GM21367 (cell line): Measurements from ENCODE around the gene LRCH1.

Experiments
- ATAC-seq: cut with Tn5 transposase; IDR thresholded peaks from one replicate; pipeline ENCODE4 v1.9.1; 2021; ENCODE audit not compliant: unreplicated experiment

The LRCH1 gene

DNA sequence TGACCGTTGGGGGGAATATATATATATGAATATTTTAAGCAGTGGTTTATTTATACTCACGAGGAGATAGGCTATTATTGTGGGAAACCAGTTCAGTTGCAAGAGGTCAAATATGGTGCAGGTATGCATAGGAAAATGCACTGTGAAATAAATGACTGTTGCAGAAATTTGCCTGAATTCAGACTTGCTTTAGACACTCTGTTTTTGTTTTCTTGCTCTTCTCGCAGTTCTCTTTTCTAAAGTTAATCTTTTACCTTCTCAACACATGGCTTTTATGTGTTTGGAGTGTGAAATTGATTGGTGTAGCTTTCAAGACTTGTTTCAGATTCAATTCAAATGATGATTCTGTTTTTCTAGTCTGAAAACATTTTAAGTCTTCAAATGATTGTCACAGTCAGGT is 109.7 kb downstream of the LRCH1 start:
- ATAC-seq: no peak

DNA sequence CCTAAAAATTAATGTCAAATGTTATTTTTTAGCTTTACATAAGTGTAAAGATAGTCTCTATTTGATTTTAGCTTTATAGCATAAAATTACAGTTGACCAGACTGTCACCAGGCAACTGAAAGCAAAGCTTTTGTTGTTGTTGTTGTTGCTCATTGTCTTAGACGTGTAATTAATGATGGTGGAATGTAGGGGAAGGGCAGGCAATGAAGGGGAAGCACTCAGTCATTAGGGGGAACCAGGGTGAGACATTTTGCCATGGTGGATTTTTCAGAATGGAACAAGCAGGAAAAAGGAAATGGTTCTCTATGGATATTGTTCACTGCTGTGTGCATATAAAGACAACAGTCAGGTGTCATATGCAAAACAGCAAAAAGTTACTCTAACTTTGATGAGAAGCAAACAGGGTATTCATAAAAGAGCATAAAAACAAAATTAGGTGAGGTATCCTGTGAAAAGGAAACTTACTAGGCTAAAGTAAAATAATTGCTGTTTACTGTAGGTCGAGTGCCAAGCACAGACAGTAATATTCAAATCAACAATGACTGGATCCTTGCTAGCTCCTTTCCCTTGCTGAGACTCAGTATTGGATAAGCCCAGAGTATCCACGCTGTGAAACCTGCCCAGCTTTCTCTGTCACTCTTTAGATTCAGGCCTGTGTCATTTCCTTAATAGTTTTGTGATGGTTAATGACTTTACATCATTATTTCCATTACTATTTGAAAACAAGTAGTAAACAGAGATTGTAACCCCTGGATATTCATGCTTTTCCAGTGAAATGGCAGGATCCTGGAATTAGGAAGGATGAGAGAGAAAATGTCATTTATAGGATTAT is 110.5 kb downstream of the LRCH1 start:
- no peak for ATAC-seq

DNA sequence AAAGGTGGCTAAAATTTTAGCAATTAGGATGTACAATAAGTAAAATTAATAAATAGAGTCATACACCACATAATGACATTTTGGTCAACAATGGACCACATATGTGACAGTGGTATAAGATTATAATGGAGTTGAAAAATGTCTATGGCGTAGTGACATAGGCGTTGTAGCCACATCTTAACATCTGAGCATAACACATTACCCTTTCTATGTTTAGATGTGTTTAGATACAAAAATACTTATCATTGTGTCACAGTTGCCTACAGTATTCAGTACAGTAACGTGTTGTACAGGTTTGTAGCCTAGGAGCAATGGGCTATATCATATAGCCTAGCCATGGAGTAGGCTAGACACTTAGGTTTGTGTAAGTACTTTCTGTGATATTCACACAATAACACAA is 111.2 kb downstream of the LRCH1 start:
- no peak for ATAC-seq

DNA sequence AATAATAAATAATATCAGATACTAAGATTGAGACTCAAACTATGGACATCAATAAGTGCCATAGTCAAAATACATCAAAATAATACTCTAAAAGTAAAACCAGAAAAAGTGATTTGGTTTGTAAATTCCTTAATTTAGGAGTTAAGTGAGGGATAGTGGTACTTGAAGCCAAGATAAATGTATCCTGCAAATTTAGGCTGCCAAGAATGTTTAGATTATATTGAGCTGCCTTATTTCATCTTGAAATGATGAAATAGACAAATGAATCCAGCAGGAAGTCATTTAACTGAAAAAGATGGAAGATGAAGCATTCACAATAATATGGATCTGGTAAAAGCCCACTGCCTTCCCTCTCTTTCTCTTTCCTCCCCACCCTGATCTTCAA is 112.3 kb downstream of the LRCH1 start:
- ATAC-seq: no peak

DNA sequence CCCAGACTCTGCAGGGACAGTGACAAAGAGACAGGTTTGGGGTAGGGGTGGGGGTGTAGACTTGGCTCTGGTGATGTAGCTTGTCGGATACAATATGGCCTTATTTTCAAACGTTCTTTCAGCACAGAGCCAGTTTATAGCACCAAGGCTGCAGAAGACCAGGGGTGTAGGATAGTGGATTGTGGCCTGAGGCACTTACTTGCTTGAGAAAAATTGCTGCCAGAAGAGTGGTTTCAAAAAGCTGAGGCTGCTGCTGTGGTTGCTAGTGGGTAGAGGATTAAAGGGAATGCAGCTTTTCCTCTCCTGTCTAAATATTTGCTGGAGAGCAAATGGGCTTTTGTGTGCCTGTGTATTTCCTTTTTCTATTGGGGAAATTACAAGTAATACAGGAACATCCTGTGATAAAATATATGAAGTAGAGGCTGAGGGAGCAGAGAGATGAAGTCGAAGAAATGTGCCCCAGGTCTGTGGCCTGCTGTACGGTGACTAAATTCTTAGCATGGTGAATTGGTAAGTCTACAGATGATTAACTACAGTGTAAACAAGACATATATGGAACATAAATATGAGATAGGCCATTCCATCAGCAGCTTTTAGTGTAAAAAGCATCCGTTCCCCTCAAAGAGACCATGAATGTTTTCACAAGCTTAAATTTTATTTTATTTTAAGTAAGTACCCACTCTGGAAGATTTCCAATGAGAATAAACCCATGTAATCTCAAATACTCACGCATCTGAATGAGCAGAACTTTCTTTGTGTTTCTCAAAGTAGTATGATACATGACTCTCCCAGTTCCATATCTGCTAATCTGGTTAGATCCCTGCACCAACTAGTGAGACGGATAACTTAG is 112.9 kb downstream of the LRCH1 start:
- ATAC-seq: no peak

DNA sequence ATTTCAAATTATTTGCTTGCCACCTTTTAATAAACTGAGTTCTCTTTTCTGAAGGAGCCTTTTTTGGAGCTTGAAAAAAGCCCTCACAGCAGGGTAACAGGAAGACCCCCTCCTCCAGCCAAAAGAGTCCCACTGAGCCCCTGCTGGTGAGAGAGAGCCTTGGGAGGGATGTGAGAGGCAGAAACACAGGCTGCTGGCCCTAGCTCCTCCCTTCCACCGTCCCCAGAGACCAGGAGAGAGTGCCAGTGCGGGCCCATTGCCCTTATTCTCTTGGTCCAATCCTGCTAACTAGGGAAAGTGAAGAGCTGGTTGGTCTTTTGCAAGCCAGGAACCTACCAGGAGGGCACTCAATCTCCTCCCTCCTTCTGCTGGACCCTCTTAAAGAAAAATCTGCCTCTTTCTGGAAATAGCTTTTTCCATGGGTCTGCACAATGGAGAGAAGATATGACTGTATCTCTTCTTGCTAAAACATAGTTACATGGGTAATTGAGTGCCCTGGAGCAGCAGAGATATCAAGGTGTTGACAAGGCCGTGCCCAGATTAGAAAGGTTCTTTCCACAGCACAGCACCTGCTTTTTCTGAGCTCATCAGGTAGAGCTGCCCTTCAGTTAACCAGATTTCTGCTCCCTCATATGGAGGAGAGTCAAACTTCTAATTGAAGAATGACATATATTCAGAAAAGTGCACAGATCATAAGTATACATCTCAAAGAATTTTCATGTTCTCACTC is 113.9 kb downstream of the LRCH1 start:
- no peak for ATAC-seq

DNA sequence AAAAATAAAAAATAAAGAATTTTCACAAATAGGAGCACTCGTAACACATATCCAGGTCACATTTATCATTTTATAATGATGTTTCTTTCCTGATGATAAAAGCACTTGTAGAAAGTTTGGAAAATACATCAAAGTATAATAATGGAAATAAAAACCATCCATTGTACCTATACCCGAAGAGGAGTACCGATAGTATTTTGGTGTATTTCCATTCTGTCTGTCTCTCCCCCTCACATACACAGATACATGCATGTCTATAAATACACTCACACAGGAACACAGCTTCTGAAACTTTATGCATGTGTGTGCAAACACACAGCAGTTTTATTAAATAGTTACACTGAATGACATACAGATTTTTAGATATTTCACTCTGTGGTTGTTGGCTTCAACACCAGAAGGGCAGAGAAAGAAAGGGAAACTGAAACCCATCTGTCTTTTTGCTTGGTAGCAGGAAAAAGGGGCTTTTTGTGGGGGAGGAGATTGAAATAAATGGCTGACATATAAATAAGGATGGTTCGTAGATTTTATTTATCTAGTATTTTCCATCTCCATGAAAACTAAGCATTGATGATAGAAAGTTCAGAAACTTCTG is 114.8 kb downstream of the LRCH1 start:
- peak; percentile 38 for ATAC-seq

DNA sequence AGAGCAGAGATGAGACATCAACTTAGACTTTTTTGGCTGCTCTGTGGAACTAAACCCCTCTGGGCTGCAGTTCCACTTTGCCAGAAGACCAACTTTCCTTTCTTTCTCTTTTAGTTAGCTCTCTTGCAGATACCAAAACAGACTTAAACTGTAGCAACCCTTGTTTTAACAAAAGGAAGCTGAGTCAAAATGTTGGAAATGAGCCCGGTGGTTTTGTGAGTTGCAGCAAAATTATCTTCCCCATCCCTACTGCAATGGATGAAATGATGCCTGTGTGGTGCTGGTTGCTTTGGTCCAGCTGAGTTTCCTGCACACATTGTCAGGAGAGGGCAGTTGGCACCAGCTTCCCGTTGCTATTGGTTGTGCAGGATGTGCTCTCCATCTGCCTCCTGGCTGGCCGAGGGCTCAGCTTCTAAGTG is 115.3 kb downstream of the LRCH1 start:
- ATAC-seq: no peak

DNA sequence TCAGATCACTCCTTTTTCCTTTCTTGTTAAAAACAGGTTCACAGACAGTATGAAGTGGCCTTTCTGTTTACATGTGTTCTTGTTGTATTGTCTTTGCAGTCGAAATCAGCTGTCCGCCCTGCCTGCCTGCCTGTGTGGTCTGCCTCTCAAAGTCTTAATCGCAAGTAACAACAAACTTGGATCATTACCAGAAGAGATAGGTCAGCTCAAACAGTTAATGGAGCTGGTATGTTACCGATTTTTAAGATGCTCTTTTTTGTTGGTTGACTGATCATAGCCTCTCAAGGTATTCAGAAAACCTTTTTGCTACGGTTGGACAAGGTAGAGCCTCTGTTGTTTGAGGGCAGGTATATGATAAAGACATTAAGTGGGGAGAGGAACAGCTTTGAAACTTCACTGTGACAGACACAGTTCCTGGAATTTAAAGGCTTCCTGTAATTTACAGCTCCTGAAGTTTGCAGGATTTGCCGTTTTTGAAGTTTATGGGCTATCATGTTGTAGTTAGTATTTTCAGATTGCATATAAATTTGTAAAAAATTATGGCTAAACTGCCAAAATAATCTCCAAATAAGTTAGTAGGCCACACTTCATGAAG is 116.1 kb downstream of the LRCH1 start:
- ATAC-seq: no peak

DNA sequence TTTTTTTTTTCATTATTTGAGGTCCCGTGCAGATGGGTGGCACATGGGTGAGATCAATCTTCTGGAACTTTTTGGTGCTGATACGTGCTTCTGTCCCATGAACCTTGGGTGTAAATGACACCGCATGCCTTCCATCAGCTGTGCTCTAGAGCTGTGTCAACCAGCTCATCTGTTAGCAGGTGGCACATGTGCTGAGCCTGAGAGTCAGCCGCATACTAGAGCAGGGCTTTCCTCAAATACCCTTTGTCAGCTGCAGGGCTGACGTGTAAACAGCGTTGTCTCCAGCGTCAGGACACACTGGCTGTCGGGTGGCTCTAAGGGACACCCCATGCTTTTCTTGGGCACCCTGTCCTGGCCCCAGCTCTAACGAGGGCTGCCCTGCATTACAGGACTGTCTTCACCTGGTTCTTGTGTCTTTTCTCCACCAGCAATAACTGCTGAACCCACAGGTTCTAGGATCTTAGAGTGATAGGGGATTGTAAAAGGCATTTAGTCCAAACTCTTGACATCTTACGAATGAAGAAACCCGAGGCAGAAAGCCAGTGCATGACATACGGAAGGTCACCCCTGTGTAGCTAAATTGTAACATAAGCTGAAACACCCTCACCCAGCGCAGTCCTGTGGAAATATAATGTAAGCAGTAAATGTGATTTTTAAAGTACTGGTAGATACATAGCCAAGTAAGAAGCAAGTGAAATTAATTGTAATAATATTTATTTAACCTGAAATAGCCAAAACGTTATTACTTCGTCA is 119.5 kb downstream of the LRCH1 start:
- ATAC-seq: no peak

DNA sequence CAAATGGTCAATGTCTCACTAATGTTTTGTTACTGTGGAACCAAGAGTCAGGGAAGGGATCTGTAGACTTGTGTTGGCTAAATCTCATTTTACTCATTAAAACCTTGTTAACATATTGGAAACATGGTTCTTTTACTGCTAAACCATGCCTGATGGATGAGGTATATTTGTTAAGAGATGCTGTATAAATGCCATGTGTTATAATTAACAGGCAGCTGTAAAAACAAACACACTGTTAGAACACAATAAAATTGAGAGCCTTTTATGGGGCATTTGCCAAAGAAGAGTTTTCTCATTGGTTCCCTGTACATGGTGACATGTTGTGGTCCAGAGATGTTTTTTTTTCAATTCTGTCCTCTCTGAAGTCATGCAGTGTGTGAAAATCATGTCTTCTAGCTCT is 122.0 kb downstream of the LRCH1 start:
- no peak for ATAC-seq

DNA sequence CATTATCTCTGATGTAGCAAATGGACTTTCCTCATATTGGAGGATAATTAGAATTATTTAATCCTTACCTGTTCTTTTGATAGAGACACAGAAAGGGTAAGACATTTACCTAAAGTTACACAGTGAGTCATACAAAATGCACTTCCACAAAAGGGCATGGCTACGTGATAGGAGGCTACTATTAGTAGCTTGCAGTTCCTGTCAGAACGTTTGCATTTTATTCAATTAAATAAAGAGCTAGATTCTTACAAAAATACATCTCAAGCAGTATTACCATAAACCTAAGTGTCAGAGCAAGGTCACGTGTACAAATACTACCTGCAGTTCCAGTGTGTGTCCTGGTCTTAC is 123.4 kb downstream of the LRCH1 start:
- ATAC-seq: no peak

DNA sequence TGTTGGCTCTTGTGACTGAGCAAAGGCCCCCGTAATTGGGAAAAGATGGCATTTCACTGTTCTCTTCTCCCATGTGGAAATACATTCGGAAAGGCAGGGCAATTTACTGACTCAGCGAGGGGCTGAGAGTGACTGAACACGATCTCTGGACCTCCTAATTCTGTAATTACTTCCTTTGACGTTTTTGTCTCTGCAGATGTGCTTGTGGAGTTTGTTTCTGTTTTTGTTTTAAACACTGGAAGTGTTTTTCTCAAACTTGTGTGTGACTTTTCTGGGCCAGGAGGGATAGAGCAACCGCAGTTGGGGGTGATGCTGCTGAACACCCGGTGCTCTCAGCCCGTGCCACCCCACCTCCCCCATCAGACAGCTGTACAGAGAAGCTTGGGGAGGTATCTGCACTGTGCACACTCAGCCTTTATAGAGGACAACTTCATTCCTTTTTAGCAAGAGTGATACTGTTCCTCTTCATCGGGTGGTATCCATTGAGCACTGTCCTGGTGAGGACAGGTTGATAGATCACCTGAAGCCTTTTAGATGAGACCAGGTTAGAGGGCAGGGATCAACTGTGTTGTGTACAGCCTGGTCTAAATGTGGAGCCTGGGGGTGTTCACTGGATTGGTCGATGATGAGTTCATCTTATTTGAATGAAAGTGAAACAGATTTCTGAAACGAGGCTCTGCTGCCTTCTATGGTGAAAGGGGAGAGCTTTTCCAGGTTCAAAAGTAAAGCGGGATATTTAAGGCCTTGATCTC is 126.6 kb downstream of the LRCH1 start:
- ATAC-seq: peak; percentile 87

DNA sequence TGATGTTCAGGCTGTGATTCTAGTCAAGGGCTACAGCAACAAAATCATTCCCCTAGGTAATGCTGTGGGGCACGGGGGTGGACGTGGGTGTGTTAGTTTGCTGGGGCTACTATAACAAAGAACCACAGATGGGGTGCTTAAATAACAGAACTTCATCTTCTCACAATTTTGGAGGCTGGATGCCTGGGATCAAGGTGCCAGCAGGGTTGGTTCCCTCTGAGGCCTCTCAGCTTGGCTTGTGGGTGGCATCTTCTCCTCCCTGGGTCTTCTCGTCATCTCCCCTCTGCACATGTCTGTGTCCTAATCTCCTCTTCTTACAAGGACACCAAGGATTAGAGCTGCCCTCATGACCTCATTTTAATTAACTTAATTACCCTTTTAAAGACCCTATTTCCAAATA is 129.0 kb downstream of the LRCH1 start:
- no peak for ATAC-seq

DNA sequence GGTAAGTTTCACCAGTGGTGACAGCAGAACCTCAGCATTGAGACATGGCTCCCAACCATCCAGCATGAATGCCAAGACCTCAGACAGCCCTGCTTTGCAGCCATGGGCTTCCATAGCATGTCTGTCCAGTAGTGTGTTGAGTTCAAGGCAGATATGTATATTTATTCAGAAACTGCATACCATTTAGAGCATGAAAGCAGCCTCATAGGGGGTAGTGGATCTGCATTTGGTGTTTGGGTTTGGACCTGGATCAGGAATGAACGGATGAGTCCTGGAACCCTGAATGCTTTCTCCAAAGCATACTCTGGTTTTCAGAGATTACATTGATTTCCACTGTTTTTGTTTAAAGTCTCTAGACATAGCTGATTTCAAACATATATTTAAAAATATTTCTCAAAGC is 129.7 kb downstream of the LRCH1 start:
- no peak for ATAC-seq

DNA sequence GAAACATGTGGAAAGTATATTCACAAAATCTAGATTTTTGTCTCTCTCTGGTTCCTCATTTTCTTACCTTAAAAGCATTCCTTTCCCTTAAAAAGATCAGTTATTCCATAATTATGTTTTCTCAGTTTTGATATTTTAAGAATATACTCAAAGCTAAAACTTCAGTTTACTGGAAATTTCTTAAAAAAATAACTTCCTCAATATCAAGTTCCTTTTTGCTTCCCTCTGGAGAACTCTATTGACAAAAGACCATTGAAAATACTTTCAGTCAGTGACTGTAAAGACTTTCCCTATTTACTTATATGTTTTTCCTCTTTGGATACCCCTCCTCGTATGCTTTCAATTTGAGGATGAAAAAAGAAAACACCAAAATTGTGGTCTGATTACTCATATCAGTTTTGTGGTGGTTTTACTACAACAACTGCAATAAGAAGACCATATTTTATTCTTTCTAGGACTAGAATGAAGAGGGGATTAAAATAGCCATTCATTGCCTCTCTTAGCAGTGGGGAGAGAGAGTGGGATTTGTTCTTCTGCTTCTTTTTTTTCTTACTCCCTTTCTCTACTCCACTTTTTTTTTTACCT is 130.8 kb downstream of the LRCH1 start:
- ATAC-seq: no peak

DNA sequence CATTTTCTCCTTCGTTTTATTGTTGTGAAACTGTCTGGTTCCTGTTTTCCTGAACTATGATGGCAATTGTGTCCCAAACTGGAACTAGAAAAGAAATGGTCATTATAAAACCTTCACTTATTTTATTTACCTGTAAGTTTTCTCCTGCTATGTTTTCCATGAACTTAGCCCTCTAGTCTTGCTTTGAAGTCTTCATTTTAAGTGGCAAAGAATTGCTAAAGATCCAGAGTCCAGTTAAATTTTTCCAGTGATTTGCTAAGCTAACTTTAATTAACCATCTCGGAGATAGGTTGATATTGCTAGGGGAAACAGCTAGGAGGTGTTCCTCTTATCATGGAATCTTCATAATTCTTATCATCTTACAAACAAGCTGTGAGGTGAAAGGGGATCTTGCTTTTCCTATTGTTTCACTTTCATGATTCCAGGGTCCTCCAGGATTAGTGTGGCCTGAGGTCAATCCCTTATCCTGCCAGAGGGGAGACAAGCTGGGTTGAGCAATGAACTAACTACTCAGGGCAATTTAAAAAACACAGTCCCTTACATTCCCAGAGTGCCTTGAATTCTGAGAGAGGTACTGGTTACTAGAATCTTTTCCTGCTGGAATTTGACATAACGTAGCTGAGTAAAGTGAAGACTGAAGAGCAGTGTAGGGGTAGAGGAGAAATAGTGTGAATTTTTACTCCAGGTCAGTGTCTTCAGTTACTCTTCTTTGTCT is 131.5 kb downstream of the LRCH1 start:
- ATAC-seq: no peak

DNA sequence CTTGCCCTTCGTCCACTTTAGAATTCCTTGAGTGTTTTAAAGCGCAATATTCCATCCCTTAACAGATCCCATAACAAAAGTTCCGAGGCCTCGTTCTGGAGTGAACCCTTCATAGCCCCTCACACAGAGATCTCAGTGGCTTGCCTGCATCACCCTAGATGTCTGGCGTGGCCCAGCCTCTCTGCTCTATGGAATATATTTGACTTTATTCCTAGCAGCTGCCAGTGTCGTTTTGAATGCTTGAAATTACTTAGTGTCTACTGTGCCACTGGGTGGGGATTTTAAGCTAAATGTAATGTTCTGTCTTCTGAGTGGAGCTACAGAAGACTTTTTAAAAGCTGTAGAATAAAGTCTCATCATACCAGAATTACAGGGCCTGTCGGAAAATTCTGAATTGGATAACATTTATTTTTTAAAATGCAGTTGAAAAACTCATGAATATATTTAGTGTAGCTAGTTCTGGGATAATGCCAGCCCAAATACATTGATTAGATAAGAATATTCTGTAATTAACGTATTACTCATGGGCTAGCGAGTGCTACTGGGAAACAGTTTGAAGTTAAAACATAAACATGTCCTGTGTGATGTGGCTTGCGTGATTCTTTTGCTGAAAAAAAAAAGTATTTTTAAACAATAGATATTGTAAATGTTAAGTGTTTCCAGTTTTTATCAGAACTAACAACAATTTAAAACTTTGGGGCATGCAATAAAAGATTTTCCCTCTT is 132.2 kb downstream of the LRCH1 start:
- ATAC-seq: no peak
